IMR-90 (cell line): Measurements from ENCODE around the gene TRPM3. TPM values are rescaled to one million over a fixed set of nuclear protein-coding genes. Genes with fewer than 3 reads are reported as not detected.

Source experiments
- ATAC-seq: fragments of 200-7000 bp; cut with Tn5 transposase; 2 replicates; pipeline ENCODE4 v1.9.1; 2020; ENCODE audit warnings: low read depth, mild to moderate bottlenecking, moderate library complexity
- BruUV-seq: library from RNA; stranded (reverse); fragments of 400-500 nt; replicated peaks from 2 replicates; lab custom pipeline; 2021; lab: Mats Ljungman, UMichigan
- CTCF ChIA-PET: fragments of 300-600 bp; formaldehyde crosslinking; extraction: SDS; loops from one replicate; lab custom pipeline; 2021; ENCODE audit warnings: antibody characterized with exemption; lab: Yijun Ruan, JAX
- POLR2A ChIA-PET: fragments of 300-600 bp; sonication (Branson Sonifier 250); formaldehyde crosslinking; loops from one replicate; lab custom pipeline; 2022; ENCODE audit warnings: antibody characterized with exemption; ENCODE audit not compliant: unreplicated experiment; lab: Charles Lee
- DNase-seq: peaks from one replicate; pipeline ENCODE4 v3.0.0; 2013
- H2AFZ ChIP-seq: replicated peaks from 2 replicates; pipeline ENCODE3; 2013; ENCODE audit warnings: low read length, mild to moderate bottlenecking; ENCODE audit not compliant: poor library complexity
- H2AK5ac ChIP-seq: 2 replicates; pipeline ENCODE4 v1.6.1; 2013; ENCODE audit warnings: low read depth, low read length, inconsistent platforms
- H2AK9ac ChIP-seq: replicated peaks from 2 replicates; pipeline ENCODE3; 2013; ENCODE audit warnings: mild to moderate bottlenecking, low read depth, low read length, moderate library complexity; ENCODE audit not compliant: poor library complexity
- H2BK120ac ChIP-seq: 2 replicates; pipeline ENCODE4 v1.6.1; 2013; ENCODE audit warnings: low read depth, low read length, inconsistent platforms
- H2BK15ac ChIP-seq: 3 replicates; pipeline ENCODE4 v1.6.1; 2013; ENCODE audit warnings: low read depth, low read length, inconsistent platforms
- H2BK20ac ChIP-seq: 2 replicates; pipeline ENCODE4 v1.6.1; 2013; ENCODE audit warnings: low read depth, mild to moderate bottlenecking, inconsistent platforms, low read length, moderate library complexity
- H2BK5ac ChIP-seq: 2 replicates; pipeline ENCODE4 v1.6.1; 2013; ENCODE audit warnings: mild to moderate bottlenecking, low read depth, low read length, inconsistent platforms; ENCODE audit not compliant: poor library complexity, severe bottlenecking
- H3K14ac ChIP-seq: replicated peaks from 2 replicates; pipeline ENCODE4 v1.6.1; 2013; ENCODE audit warnings: low read depth, low read length, inconsistent platforms
- H3K18ac ChIP-seq: 2 replicates; pipeline ENCODE4 v1.6.1; 2013; ENCODE audit warnings: low read depth, low read length, control low read depth
- H3K23ac ChIP-seq: 2 replicates; pipeline ENCODE4 v1.6.1; 2013; ENCODE audit warnings: low read depth, low read length, inconsistent platforms
- H3K27ac ChIP-seq: 2 replicates; pipeline ENCODE4 v1.5.1; 2013; ENCODE audit warnings: mild to moderate bottlenecking, control low read depth, low read length; ENCODE audit not compliant: insufficient read depth
- H3K27me3 ChIP-seq: 2 replicates; pipeline ENCODE4 v1.6.1; 2013; ENCODE audit warnings: low read length; ENCODE audit not compliant: control insufficient read depth, insufficient read depth
- H3K36me3 ChIP-seq: 2 replicates; pipeline ENCODE4 v1.6.1; 2013; ENCODE audit warnings: low read length, mixed read lengths; ENCODE audit not compliant: control insufficient read depth, insufficient read depth
- H3K4ac ChIP-seq: 2 replicates; pipeline ENCODE4 v1.6.1; 2013; ENCODE audit warnings: low read depth, low read length, inconsistent platforms
- H3K4me1 ChIP-seq: 2 replicates; pipeline ENCODE4 v1.6.1; 2013; ENCODE audit warnings: low read length, mixed read lengths; ENCODE audit not compliant: control insufficient read depth, insufficient read depth
- H3K4me2 ChIP-seq: 2 replicates; pipeline ENCODE4 v1.6.1; 2013; ENCODE audit warnings: low read depth, mild to moderate bottlenecking, control low read depth, low read length, moderate library complexity
- H3K4me3 ChIP-seq: 2 replicates; pipeline ENCODE4 v1.5.1; 2013; ENCODE audit warnings: low read depth, mild to moderate bottlenecking, control low read depth, low read length, moderate library complexity; ENCODE audit not compliant: insufficient read depth
- H3K56ac ChIP-seq: 2 replicates; pipeline ENCODE4 v1.6.1; 2013; ENCODE audit warnings: low read length, inconsistent platforms; ENCODE audit not compliant: insufficient read depth; ENCODE audit errors: extremely low read depth
- H3K79me1 ChIP-seq, 2 experiments: 2 replicates each; pipeline ENCODE4 v1.6.1; 2013; ENCODE audit warnings: low read length in 2 of 2, inconsistent platforms in 1 of 2, low read depth in 1 of 2
- H3K9ac ChIP-seq: 2 replicates; pipeline ENCODE4 v1.6.1; 2013; ENCODE audit warnings: low read depth, low read length, control low read depth
- H3K9me1 ChIP-seq: 2 replicates; pipeline ENCODE4 v1.6.1; 2013; ENCODE audit warnings: low read length, inconsistent platforms; ENCODE audit not compliant: insufficient read depth
- H3K9me3 ChIP-seq: 2 replicates; pipeline ENCODE4 v1.6.1; 2013; ENCODE audit warnings: low read length; ENCODE audit not compliant: control insufficient read depth, insufficient read depth
- H4K20me1 ChIP-seq: 2 replicates; pipeline ENCODE4 v1.6.1; 2013; ENCODE audit warnings: low read length, inconsistent platforms; ENCODE audit not compliant: insufficient read depth
- H4K5ac ChIP-seq: 2 replicates; pipeline ENCODE4 v1.6.1; 2013; ENCODE audit warnings: mild to moderate bottlenecking, low read depth, low read length, control low read depth
- H4K8ac ChIP-seq, 2 experiments: 2 replicates each; pipeline ENCODE4 v1.6.1; 2013; ENCODE audit warnings: low read depth in 2 of 2, low read length in 2 of 2, control low read depth in 1 of 2, inconsistent platforms in 1 of 2
- H4K91ac ChIP-seq: 2 replicates; pipeline ENCODE4 v1.6.1; 2013; ENCODE audit warnings: low read depth, low read length, inconsistent platforms; ENCODE audit not compliant: insufficient read depth
- BHLHE40 ChIP-seq: fragments of 150-350 bp; IDR thresholded peaks from 2 replicates; pipeline ENCODE4 v1.6.1; 2016; ENCODE audit warnings: mild to moderate bottlenecking, low read depth, low read length
- CEBPB ChIP-seq: IDR thresholded peaks from 2 replicates; pipeline ENCODE4 v1.6.1; 2012; ENCODE audit warnings: low read depth, low read length, improper control_type of control experiment
- CHD1 ChIP-seq: IDR thresholded peaks from 2 replicates; pipeline ENCODE4 v1.6.1; 2012; ENCODE audit warnings: low read depth, low read length, improper control_type of control experiment
- CTCF ChIP-seq: conservative IDR thresholded peaks from 2 replicates; pipeline ENCODE4 v1.5.1; 2012; ENCODE audit warnings: mild to moderate bottlenecking, low read depth, low read length, improper control_type of control experiment
- FOS ChIP-seq: fragments of 150-350 bp; IDR thresholded peaks from 2 replicates; pipeline ENCODE4 v1.6.1; 2016; ENCODE audit warnings: low read depth, low read length
- MAFK ChIP-seq: IDR thresholded peaks from 2 replicates; pipeline ENCODE4 v1.6.1; 2012; ENCODE audit warnings: low read depth, low read length, improper control_type of control experiment
- NFE2L2 ChIP-seq: fragments of 150-350 bp; IDR thresholded peaks from 2 replicates; pipeline ENCODE4 v1.6.1; 2016; ENCODE audit warnings: low read depth, mild to moderate bottlenecking, low read length
- POLR2A ChIP-seq: IDR thresholded peaks from 2 replicates; pipeline ENCODE4 v1.6.1; 2012; ENCODE audit warnings: mild to moderate bottlenecking, low read depth, low read length
- RCOR1 ChIP-seq: IDR thresholded peaks from 2 replicates; pipeline ENCODE4 v1.6.1; 2012; ENCODE audit warnings: mild to moderate bottlenecking, low read length, improper control_type of control experiment; ENCODE audit not compliant: insufficient replicate concordance
- RFX5 ChIP-seq: IDR thresholded peaks from 2 replicates; pipeline ENCODE4 v1.8.0; 2012; ENCODE audit warnings: low read depth, mild to moderate bottlenecking, low read length, moderate library complexity
- SMC3 ChIP-seq: fragments of 150-350 bp; IDR thresholded peaks from 2 replicates; pipeline ENCODE4 v1.6.1; 2016; ENCODE audit warnings: low read depth, mild to moderate bottlenecking, antibody characterized with exemption, low read length, moderate library complexity
- WGBS, 2 experiments: methylation state at CpG; one replicate each; pipeline versions ENCODE4 v1.1.5 to v1.1.7; 2013; ENCODE audit warnings: missing lambda C conversion rate in 2 of 2; ENCODE audit not compliant: insufficient read length in 1 of 2; ENCODE audit errors: extremely low coverage in 2 of 2; 5-methylcytosine and 5-hydroxymethylcytosine counted together
- dilution Hi-C: fragments of 300-500 bp; cut with HindIII; formaldehyde crosslinking; loops from one replicate; pipeline ENCODE4 v1.14.3; 2018; ENCODE audit warnings: low sequenced_read_pairs; ENCODE audit not compliant: unreplicated experiment
- in situ Hi-C: fragments of 300-500 bp; cut with MboI; formaldehyde crosslinking; loops from 3 replicates; pipeline ENCODE4 v1.14.3; 2019; ENCODE audit warnings: low sequenced_read_pairs, inconsistent platforms, mixed read lengths
- intact Hi-C: fragments of 100-400 bp; cut with micrococcal nuclease; formaldehyde crosslinking; loops from 2 replicates; pipeline ENCODE4 v1.10.0; 2022
- polyA plus RNA-seq, 3 experiments: library from polyadenylated mRNA; depleted of rRNA; stranded (reverse); fragments of >200 nt; gene quantifications; 2 replicates each; pipeline ENCODE4 v1.2.3, GENCODE V29; 2012; ENCODE audit warnings: low replicate concordance in 1 of 3
- total RNA-seq: library from RNA; depleted of rRNA; stranded (reverse); fragments of >200 nt; gene quantifications from 2 replicates; pipeline ENCODE4 v1.2.3, GENCODE V29; 2012
- TF ChIP-seq, protein P1 (sequence below): fragments of 150-350 bp; IDR thresholded peaks from 2 replicates; pipeline ENCODE4 v1.6.1; 2016; ENCODE audit warnings: low read depth, mild to moderate bottlenecking, low read length, moderate library complexity, borderline replicate concordance

Gene TRPM3
- total and polyA plus RNA-seq, 2 of the 4 experiments (the other 2 are of a cell fraction): not detected

DNA sequence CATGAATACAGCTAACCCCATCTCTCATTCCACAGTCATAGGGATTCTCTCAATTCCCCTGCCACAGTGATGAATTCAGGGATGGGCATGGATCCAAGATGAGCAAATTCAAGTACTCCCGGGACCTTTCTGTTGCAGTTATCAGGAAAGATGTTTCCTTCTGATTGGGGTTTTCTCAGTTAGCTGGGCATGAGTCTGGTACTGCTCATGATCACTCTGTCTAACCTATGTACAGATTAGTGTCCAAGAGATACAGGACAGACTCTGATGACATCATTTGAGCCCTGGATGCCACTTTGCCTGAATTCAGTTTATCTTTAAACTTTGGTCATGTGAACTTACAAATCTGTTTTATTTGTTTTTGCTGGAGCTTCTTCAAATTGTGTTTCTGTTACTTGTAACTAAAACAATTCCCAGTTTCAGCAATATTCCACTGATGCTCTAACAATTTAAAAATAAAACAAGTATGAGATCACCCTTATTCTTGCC, 449.2 kb downstream of the TRPM3 start:
- Histone ChIP-seq H3K23ac (no peak overlapping the region), H4K20me1 (no peaks in the 10 kb centered on the region), H3K4me3 (no peak overlapping the region), H3K4me2 (no peak overlapping the region), H2AFZ (no peak overlapping the region), H3K36me3 (no peaks in the 10 kb centered on the region), H4K91ac (no peak overlapping the region), H3K9ac (no peak overlapping the region), H3K4ac (no peak overlapping the region), H3K9me1 (no peaks in the 10 kb centered on the region), H2AK5ac (no peak overlapping the region), H3K27ac (no peak overlapping the region), H3K56ac (no peak overlapping the region), H3K79me1 (no peaks in the 10 kb centered on the region), H4K5ac (no peak overlapping the region), H3K18ac (no peak overlapping the region), H2BK20ac (no peak overlapping the region), H2BK5ac (no peak overlapping the region), H3K4me1 (no peaks in the 10 kb centered on the region), H3K14ac (no peak overlapping the region), H4K8ac (no peak overlapping the region), H2AK9ac (no peak overlapping the region), H3K27me3 (no peaks in the 10 kb centered on the region; the same call in 1 of the 2 replicates), H3K9me3 (no peaks in the 10 kb centered on the region), H2BK15ac (no peak overlapping the region), H2BK120ac (no peak overlapping the region)
- CTCF ChIA-PET: no interaction called here
- dilution Hi-C loops (no loop called here), in situ Hi-C loops (no loop called here), intact Hi-C loops (no loop called here)
- TF ChIP-seq BHLHE40: no peak
- TF ChIP-seq RFX5: no peak
- TF ChIP-seq SMC3: no peak
- no peak for TF ChIP-seq POLR2A
- TF ChIP-seq, protein P1, sequence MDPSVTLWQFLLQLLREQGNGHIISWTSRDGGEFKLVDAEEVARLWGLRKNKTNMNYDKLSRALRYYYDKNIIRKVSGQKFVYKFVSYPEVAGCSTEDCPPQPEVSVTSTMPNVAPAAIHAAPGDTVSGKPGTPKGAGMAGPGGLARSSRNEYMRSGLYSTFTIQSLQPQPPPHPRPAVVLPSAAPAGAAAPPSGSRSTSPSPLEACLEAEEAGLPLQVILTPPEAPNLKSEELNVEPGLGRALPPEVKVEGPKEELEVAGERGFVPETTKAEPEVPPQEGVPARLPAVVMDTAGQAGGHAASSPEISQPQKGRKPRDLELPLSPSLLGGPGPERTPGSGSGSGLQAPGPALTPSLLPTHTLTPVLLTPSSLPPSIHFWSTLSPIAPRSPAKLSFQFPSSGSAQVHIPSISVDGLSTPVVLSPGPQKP: no peak
- no peak for TF ChIP-seq FOS
- no peak for TF ChIP-seq NFE2L2
- no peak for TF ChIP-seq MAFK
- TF ChIP-seq CHD1: no peak
- TF ChIP-seq RCOR1: no peak
- TF ChIP-seq CTCF: no peak
- TF ChIP-seq CEBPB: no peak
- no CpG with 5 or more reads among the region's 1 CpG for WGBS, 2 experiments
- no TSS peak for BruUV-seq
- POLR2A ChIA-PET: no interaction called here
- DNase-seq (no peak), ATAC-seq (no peak)
